ENCODE data around the gene FRMD8.

DNA sequence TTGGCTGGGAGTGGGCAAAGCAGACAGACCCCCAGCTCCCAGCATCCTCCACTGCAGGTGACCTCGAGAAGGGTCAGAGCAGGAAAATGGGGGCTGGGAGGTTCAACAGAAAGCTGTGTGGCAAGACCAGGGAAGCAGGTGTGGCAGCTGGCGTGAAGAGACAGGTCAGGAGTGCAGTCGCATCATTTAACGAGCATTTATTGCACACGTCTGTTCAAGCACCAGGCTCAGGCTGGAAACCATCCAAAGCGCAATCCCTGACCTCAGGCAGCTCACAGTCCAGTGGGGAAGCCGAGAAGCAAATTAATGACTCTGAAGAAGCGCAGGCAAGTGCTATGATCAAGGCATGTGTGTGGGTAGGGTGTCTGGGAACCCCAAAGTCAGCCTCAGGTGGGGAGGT is 11.4 kb upstream of the FRMD8 start:
- TF ChIP-seq, protein P1, sequence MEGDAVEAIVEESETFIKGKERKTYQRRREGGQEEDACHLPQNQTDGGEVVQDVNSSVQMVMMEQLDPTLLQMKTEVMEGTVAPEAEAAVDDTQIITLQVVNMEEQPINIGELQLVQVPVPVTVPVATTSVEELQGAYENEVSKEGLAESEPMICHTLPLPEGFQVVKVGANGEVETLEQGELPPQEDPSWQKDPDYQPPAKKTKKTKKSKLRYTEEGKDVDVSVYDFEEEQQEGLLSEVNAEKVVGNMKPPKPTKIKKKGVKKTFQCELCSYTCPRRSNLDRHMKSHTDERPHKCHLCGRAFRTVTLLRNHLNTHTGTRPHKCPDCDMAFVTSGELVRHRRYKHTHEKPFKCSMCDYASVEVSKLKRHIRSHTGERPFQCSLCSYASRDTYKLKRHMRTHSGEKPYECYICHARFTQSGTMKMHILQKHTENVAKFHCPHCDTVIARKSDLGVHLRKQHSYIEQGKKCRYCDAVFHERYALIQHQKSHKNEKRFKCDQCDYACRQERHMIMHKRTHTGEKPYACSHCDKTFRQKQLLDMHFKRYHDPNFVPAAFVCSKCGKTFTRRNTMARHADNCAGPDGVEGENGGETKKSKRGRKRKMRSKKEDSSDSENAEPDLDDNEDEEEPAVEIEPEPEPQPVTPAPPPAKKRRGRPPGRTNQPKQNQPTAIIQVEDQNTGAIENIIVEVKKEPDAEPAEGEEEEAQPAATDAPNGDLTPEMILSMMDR (conservative IDR thresholded peaks at IDR 0.05; ENCODE audit: low read depth, low read length), result no peak
- TF ChIP-seq RCOR1 (IDR thresholded peaks at IDR 0.05; ENCODE audit: insufficient replicate concordance, low read length) (no peak), SMC3 (IDR thresholded peaks at IDR 0.05; ENCODE audit: low read depth, low read length) (no peak), NFE2L2 (IDR thresholded peaks at IDR 0.05; ENCODE audit: low read depth, low read length) (no peak), POLR2A (IDR thresholded peaks at IDR 0.05; ENCODE audit: low read depth, low read length) (no peak), RAD21 (IDR thresholded peaks at IDR 0.05; ENCODE audit: low read length) (no peak), MXI1 (IDR thresholded peaks at IDR 0.05; ENCODE audit: borderline replicate concordance, low read depth, low read length) (no peak), MAFK (IDR thresholded peaks at IDR 0.05; ENCODE audit: low read depth, low read length) (no peak), BHLHE40 (IDR thresholded peaks at IDR 0.05; ENCODE audit: low read depth, low read length) (no peak)
- TF ChIP-seq, protein P2, sequence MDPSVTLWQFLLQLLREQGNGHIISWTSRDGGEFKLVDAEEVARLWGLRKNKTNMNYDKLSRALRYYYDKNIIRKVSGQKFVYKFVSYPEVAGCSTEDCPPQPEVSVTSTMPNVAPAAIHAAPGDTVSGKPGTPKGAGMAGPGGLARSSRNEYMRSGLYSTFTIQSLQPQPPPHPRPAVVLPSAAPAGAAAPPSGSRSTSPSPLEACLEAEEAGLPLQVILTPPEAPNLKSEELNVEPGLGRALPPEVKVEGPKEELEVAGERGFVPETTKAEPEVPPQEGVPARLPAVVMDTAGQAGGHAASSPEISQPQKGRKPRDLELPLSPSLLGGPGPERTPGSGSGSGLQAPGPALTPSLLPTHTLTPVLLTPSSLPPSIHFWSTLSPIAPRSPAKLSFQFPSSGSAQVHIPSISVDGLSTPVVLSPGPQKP (IDR thresholded peaks at IDR 0.05; ENCODE audit: borderline replicate concordance, low read depth, low read length), result no peak

Measured in IMR-90 (cell line).